ENCODE measurements around the gene LIMCH1. TPM values are rescaled to one million over a fixed set of nuclear protein-coding genes. Genes with fewer than 3 reads are reported as not detected.

LIMCH1 gene
- total RNA-seq, 1 donor from 2014 or later: 3.4 TPM

DNA sequence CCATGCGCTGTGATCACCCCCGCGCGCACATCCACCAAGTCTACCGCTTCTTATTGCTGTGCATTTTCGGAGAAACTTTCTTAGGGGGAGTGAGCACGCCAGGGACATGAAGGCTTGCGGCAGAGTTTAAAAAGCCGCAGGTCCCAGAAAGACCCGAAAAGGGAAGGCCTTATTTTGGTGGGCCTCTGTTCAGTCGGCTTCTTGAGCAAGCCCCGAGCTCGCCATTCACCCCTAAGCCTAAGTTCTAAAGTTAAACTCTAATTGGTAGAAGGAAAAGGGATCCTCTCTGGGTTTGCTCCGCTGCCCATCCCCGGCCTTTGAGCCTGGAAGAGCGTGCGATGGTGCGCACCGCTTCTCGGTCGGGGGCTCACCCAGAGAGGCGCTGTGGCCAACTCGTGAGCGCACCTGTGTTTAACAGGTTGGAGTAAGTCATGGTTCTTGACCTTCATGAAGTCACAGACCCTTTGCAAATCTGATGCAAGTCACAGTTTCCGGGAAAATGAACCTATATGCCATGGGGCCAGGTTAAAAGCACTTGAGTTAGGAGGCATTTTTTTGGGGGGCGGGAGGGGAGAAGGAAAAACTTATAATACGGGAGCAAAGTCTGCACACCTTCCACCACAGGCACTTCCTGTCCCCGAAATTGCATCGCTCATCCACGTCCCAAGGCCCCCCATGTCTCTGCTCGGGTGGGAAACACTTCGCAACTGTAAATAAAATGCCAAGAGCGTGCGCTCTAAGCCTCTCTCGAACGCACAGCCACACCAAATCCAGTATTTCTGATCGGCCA is 208.7 kb downstream of the LIMCH1 start:
- Histone ChIP-seq H3K36me3 (ENCODE audit: control insufficient read depth, insufficient read depth, low read length) (no peaks in the 10 kb centered on the region), H3K27me3 (ENCODE audit: control insufficient read depth, insufficient read depth, low read length) (peaks cover 87% of the 10 kb centered on the region), H3K4me3 (ENCODE audit: low read depth, low read length) (no peak overlapping the region)
- TF ChIP-seq, protein P1, sequence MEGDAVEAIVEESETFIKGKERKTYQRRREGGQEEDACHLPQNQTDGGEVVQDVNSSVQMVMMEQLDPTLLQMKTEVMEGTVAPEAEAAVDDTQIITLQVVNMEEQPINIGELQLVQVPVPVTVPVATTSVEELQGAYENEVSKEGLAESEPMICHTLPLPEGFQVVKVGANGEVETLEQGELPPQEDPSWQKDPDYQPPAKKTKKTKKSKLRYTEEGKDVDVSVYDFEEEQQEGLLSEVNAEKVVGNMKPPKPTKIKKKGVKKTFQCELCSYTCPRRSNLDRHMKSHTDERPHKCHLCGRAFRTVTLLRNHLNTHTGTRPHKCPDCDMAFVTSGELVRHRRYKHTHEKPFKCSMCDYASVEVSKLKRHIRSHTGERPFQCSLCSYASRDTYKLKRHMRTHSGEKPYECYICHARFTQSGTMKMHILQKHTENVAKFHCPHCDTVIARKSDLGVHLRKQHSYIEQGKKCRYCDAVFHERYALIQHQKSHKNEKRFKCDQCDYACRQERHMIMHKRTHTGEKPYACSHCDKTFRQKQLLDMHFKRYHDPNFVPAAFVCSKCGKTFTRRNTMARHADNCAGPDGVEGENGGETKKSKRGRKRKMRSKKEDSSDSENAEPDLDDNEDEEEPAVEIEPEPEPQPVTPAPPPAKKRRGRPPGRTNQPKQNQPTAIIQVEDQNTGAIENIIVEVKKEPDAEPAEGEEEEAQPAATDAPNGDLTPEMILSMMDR (IDR thresholded peaks at IDR 0.05; ENCODE audit: insufficient read depth, low read length, poor library complexity, severe bottlenecking): no peak
- DNase-seq (ENCODE audit: low read depth): no peak

GRCh38 chr4:41747230-41748055 is 209.5 kb downstream of the LIMCH1 start:
- TF ChIP-seq, protein P1 (IDR thresholded peaks at IDR 0.05; ENCODE audit: insufficient read depth, low read length, poor library complexity, severe bottlenecking): no peak
- Histone ChIP-seq H3K27me3 (ENCODE audit: control insufficient read depth, insufficient read depth, low read length) (peaks cover 93% of the 10 kb centered on the region), H3K36me3 (ENCODE audit: control insufficient read depth, insufficient read depth, low read length) (no peaks in the 10 kb centered on the region), H3K4me3 (ENCODE audit: low read depth, low read length) (no peak overlapping the region)
- no peak for DNase-seq (ENCODE audit: low read depth)

DNA sequence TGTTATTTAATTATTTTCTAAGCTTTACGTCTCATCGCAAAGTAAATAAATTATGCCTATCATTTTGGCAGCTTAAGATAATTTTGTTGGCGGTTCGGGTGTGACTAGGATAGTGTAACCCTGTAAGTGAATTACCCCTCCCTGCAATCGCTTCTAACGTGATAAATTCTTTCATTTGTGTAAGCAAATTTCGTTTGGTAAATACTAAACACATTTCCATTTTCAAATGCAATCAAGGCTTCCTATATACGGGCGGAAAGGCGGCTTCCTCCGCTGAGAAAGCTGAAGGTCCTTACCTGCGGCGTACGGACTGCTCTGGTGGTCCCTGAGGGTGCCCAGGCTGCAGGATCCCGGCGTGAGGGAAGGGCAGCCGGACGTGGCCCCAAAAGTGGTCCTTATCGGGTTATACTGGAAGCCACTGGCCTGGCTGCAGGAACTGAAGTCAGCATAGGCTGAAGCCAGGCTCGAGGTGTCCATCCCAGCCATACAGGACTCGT is 210.2 kb downstream of the LIMCH1 start:
- TF ChIP-seq, protein P1 (IDR thresholded peaks at IDR 0.05; ENCODE audit: insufficient read depth, low read length, poor library complexity, severe bottlenecking): no peak
- no peak for DNase-seq (ENCODE audit: low read depth)
- H3K27me3 ChIP-seq (ENCODE audit: control insufficient read depth, insufficient read depth, low read length): peaks cover 93% of the 10 kb centered on the region
- H3K4me3 ChIP-seq (ENCODE audit: low read depth, low read length): no peak overlapping the region
- no peaks in the 10 kb centered on the region for H3K36me3 ChIP-seq (ENCODE audit: control insufficient read depth, insufficient read depth, low read length)

DNA sequence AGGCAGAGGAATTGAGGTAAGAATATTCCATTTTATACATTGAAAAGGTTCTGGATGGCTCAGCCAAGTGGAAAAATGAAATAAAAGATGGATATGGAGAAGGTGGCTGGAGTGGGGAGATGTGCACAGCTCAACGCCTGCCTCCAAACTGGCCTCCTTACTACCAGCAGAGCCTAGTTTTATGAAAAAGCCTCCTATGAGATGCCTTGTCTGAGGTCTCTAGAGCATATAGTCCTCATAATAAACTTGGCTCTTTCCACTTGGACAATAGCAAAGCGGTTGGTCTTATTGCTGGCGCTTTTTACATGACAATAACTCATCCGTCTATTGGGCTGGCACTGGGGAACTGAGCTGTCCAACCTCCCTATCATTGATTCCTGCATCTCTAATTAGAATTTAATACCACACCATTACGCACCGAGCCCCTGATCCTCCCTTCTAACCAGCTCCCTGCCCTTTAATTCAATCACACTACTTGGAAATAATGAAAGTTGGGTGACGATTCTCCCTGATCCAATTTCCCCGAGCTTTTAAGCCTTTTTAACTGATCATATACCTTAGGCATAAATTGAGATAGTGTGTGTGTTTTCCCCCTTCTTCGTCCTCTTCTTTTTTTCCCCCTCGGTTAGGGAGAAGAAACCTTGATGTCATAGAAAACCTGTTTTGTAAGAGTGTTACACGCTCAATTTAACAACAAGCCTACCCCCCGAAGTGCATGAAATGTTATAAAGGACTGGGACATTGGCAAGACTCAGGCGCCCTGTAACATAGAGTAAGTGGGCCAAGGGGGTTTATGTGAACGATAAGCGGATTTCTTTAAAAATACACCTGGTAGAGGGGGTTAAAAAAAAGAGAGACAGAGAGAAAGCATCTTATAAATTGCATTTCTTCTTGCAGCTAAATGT is 210.9 kb downstream of the LIMCH1 start, which contains the start of gene PHOX2B:
Gene PHOX2B (minus strand): TSS at position 155 of the 905 bp plus-strand sequence. CDS start 115 bp downstream, at position 40.
- TF ChIP-seq, protein P1 (IDR thresholded peaks at IDR 0.05; ENCODE audit: insufficient read depth, low read length, poor library complexity, severe bottlenecking): no peak
- Histone ChIP-seq H3K27me3 (ENCODE audit: control insufficient read depth, insufficient read depth, low read length) (peaks cover 89% of the 10 kb centered on the region), H3K36me3 (ENCODE audit: control insufficient read depth, insufficient read depth, low read length) (no peaks in the 10 kb centered on the region), H3K4me3 (ENCODE audit: low read depth, low read length) (no peak within 1 kb of the TSS)
- DNase-seq (ENCODE audit: low read depth): no peak

GRCh38 chr4:41749631-41750039 is 211.7 kb downstream of the LIMCH1 start:
- Histone ChIP-seq H3K36me3 (ENCODE audit: control insufficient read depth, insufficient read depth, low read length) (no peaks in the 10 kb centered on the region), H3K27me3 (ENCODE audit: control insufficient read depth, insufficient read depth, low read length) (peaks cover 90% of the 10 kb centered on the region), H3K4me3 (ENCODE audit: low read depth, low read length) (no peak overlapping the region)
- TF ChIP-seq, protein P1 (IDR thresholded peaks at IDR 0.05; ENCODE audit: insufficient read depth, low read length, poor library complexity, severe bottlenecking): no peak
- DNase-seq (ENCODE audit: low read depth): no peak
